ENCODE measurements around the gene CHSY3.

DNA sequence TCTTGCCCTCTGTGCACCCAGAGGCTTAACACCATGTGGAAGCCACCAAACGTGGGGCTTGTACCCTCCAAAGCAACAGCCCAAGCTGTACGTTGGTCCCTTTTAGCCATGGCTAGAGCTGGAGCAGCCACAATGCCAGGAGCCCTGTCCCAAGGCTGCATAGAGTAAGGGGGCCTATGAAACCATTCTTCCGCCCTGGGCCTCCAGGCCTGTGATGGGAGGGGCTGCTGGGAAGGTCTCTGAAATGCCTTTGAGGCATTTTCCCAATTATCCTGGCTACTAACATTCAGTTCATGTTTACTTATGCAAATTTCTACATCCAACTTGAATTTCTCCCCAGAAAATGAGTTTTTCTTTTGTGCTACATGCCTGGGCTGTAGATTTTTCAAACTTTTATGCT is 33.8 kb downstream of the CHSY3 start:
- TF ChIP-seq CTCF (IDR thresholded peaks at IDR 0.05) (no peak), POLR2A (IDR thresholded peaks at IDR 0.05) (no peak)
